Coronary artery (tissue), 2 donors: ENCODE results near the gene CHCHD1.
"Not testable (repeated sequence)": the region's sequence is repeated elsewhere in the genome, so short reads cannot be mapped to it uniquely, and the experiment has no call there.

ENCODE experiments used
- DNase-seq: peaks from one replicate; pipeline ENCODE4 v3.0.0-alpha.2; 2017; ENCODE audit warnings: low spot score
- H3K27ac ChIP-seq, 2 donors: fragments of 200-600 bp; sonication (generic); one replicate each; pipeline ENCODE4 v1.5.1; 2016 to 2019
- H3K4me3 ChIP-seq: fragments of 200-600 bp; sonication (generic); 2 replicates; pipeline ENCODE4 v1.5.1; 2016; ENCODE audit warnings: mild to moderate bottlenecking, moderate library complexity
- TF ChIP-seq, protein P1 (sequence below): fragments of 200-600 bp; sonication (generic); IDR thresholded peaks from one replicate; pipeline ENCODE4 v1.5.1; 2019; ENCODE audit warnings: antibody characterized with exemption

The CHCHD1 gene

DNA sequence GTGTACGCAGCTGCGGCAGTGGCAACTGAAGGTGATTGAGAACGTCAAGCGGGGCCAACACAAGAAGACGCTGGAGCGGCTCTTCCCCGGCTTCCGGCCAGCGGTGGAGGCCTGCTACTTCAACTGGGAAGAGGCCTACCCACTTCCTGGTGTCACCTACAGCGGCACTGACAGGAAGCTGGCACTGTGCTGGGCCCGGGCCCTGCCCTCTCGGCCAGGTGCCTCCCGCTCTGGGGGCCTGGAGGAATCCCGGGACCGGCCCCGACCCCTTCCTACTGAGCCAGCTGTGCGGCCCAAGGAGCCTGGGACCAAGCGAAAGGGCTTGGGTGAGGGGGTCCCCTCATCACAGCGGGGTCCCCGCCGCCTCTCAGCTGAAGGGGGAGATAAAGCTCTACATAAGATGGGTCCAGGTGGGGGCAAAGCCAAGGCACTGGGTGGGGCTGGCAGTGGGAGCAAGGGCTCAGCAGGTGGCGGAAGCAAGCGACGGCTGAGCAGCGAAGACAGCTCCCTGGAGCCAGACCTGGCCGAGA, 10.1 kb downstream of the CHCHD1 start:
- H3K27ac ChIP-seq, result no peak overlapping the region
- H3K4me3 ChIP-seq, result no peak overlapping the region
- peak; percentile 69 for DNase-seq
- TF ChIP-seq, protein P1, sequence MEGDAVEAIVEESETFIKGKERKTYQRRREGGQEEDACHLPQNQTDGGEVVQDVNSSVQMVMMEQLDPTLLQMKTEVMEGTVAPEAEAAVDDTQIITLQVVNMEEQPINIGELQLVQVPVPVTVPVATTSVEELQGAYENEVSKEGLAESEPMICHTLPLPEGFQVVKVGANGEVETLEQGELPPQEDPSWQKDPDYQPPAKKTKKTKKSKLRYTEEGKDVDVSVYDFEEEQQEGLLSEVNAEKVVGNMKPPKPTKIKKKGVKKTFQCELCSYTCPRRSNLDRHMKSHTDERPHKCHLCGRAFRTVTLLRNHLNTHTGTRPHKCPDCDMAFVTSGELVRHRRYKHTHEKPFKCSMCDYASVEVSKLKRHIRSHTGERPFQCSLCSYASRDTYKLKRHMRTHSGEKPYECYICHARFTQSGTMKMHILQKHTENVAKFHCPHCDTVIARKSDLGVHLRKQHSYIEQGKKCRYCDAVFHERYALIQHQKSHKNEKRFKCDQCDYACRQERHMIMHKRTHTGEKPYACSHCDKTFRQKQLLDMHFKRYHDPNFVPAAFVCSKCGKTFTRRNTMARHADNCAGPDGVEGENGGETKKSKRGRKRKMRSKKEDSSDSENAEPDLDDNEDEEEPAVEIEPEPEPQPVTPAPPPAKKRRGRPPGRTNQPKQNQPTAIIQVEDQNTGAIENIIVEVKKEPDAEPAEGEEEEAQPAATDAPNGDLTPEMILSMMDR, result no peak

DNA sequence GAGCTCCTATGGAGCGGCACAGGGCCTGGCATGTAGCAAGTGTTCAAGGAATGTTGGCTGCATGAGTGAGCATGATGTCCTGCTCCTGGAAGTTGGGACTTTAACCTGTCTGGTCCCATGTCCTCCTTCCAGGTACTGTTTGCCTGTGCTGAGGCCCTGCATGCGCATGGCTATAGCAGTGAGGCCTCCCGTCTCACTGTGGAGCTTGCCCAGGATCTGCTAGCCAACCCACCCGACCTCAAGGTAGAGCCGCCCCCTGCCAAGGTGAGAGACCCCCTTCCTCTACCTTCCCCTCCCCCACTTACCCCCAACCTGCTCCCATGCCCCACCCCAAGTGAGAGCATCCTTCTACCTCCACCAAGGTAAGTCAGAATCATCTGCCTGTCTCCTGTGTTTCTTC, 11.6 kb downstream of the CHCHD1 start:
- H3K27ac ChIP-seq, result no peak overlapping the region
- DNase-seq, result no peak
- H3K4me3 ChIP-seq, result no peak overlapping the region
- TF ChIP-seq, protein P1, result no peak

DNA sequence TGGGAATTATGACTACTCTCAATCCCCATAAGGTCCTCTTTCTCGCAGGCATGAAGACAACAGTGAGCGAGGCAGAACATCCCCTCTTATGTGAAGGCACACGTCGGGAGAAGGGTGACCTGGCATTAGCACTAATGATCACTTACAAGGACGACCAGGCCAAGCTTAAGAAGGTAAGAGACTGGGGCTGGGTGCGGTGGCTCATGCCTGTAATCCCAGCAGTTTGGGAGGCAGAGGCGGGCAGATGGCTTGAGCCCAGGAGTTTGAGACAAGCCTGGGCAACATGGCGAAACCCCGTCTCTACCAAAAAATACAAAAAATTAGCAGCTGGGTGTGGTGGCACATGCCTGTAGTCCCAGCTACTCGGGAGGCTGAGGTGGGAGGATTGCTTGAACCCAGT, 13.6 kb downstream of the CHCHD1 start:
- not testable (repeated sequence) for H3K4me3 ChIP-seq, DNase-seq, H3K27ac ChIP-seq

DNA sequence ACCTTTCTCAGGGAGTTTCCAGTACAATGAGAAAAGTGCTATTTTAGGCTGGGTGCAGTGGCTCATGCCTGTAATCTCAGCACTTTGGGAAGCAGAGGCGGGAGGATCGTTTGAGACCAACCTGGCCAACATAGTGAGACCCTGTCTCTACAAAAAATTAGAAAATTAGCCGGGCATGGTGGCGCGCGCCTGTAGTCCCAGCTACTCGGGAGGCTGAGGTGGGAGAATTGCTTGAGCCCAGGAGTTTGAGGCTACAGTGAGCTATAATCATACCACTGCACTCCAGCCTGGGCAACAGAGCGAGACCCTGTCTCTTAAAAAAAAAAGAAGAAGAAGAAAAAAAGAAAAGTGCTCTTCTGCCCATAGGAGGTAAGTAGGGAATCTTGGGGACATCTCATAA, 14.2 kb downstream of the CHCHD1 start:
- not testable (repeated sequence) for H3K4me3 ChIP-seq, H3K27ac ChIP-seq, DNase-seq

DNA sequence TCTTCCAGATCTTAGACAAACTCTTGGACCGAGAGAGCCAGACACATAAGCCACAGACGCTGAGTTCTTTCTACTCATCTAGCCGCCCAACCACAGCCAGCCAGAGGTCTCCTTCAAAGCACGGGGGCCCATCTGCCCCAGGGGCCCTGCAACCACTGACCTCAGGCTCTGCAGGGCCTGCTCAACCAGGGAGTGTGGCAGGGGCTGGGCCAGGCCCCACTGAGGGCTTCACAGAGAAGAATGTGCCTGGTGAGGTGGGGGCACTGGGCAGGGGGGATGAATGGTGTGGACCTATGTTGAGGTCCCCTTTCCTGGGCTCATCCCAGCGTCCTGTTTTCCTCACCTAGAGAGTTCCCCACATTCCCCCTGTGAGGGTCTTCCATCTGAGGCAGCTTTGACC, 14.9 kb downstream of the CHCHD1 start:
- H3K4me3 ChIP-seq, result no peak overlapping the region
- no peak overlapping the region for H3K27ac ChIP-seq
- DNase-seq, result no peak
- TF ChIP-seq, protein P1, result no peak

DNA sequence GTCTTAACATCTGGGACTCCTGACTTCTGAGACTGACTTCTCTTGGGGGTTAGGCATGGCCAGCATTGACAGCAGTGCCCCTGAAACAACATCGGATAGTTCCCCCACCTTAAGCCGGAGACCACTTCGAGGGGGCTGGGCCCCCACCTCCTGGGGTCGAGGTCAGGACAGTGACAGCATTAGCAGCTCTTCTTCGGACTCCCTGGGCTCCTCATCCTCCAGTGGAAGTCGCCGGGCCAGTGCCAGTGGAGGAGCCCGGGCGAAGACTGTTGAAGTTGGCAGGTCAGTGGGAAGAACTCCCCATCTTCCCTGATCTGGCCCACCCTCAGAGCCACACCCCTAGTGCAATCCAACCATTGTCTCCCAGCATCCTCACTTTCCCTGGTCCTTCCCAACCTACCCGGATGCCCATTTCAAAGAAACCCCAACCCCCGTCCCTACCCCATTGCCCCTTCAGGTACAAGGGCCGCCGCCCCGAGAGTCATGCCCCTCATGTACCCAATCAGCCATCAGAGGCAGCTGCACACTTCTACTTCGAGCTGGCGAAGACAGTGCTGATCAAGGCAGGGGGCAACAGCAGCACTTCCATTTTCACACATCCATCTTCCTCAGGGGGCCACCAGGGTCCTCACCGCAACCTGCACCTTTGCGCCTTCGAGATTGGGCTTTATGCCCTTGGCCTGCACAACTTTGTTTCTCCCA, 15.6 kb downstream of the CHCHD1 start:
- TF ChIP-seq, protein P1, result no peak
- Histone ChIP-seq H3K27ac (no peak overlapping the region), H3K4me3 (no peak overlapping the region)
- no peak for DNase-seq

DNA sequence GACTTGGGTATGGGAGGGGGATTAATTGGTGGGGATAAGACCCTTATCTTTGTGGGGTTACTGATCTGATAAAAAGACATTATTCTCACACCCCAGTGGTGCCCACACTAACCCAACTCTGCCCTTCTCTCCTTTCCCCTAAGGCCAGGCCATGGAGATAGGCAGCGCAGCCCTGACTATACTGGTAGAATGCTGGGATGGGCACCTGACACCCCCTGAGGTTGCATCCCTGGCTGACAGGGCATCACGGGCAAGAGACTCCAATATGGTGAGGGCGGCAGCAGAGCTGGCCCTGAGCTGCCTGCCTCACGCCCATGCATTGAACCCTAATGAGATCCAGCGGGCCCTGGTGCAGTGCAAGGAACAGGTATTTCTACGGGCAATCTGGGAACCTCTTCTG, 16.2 kb downstream of the CHCHD1 start:
- Histone ChIP-seq H3K27ac (no peak overlapping the region), H3K4me3 (no peak overlapping the region)
- DNase-seq, result no peak
- TF ChIP-seq, protein P1, result no peak

DNA sequence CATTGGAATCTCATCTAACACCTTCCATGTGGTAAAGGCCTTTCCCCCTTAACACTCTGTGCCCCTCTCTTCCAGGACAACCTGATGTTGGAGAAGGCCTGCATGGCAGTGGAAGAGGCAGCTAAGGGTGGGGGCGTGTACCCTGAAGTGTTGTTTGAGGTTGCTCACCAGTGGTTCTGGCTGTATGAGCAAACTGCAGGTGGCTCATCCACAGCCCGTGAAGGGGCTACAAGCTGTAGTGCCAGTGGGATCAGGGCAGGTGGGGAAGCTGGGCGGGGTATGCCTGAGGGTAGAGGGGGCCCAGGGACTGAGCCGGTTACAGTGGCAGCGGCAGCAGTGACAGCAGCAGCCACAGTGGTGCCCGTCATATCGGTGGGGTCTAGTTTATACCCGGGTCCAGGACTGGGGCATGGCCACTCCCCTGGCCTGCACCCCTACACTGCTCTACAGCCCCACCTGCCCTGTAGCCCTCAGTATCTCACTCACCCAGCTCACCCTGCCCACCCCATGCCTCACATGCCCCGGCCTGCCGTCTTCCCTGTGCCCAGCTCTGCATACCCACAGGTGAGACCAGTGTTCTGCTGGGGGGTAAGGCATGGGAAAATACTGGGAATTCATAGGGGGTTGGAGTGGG, 17.2 kb downstream of the CHCHD1 start:
- Histone ChIP-seq H3K4me3 (no peak overlapping the region), H3K27ac (no peak overlapping the region)
- DNase-seq, result no peak
- TF ChIP-seq, protein P1, result no peak
